Suprapubic skin (tissue), 4 donors: ENCODE data around the gene AP4B1. TPM values are rescaled to one million over a fixed set of nuclear protein-coding genes. Genes with fewer than 3 reads are reported as not detected.

Source experiments
- DNase-seq, 2 donors: peaks; one replicate each; pipeline ENCODE4 v3.0.0-alpha.2; 2019; ENCODE audit warnings: low spot score in 2 of 2
- H3K27ac ChIP-seq: fragments of 200-600 bp; sonication (generic); one replicate; pipeline ENCODE4 v1.5.1; 2019
- H3K27me3 ChIP-seq: fragments of 200-600 bp; sonication (generic); one replicate; pipeline ENCODE4 v1.5.1; 2019
- H3K36me3 ChIP-seq: fragments of 200-600 bp; sonication (generic); one replicate; pipeline ENCODE4 v1.5.1; 2019
- H3K4me1 ChIP-seq: fragments of 200-600 bp; sonication (generic); one replicate; pipeline ENCODE4 v1.5.1; 2019
- H3K4me3 ChIP-seq: fragments of 200-600 bp; sonication (generic); one replicate; pipeline ENCODE4 v1.5.1; 2019; ENCODE audit warnings: mild to moderate bottlenecking
- H3K9me3 ChIP-seq: fragments of 200-600 bp; sonication (generic); one replicate; pipeline ENCODE4 v1.5.1; 2019
- EP300 ChIP-seq: sonication (generic); formaldehyde crosslinking; IDR thresholded peaks from one replicate; pipeline ENCODE4 v1.6.1; 2017; ENCODE audit warnings: antibody characterized with exemption
- POLR2A ChIP-seq, 2 donors: fragments of 450-650 bp; IDR thresholded peaks; one replicate each; pipeline ENCODE4 v1.6.1; 2017; ENCODE audit warnings: antibody characterized with exemption in 2 of 2, mild to moderate bottlenecking in 2 of 2, moderate library complexity in 2 of 2
- POLR2AphosphoS5 ChIP-seq, 3 donors: sonication (generic); formaldehyde crosslinking; IDR thresholded peaks; one replicate each; pipeline ENCODE4 v1.6.1; 2017; ENCODE audit warnings: antibody characterized with exemption in 3 of 3
- WGBS: methylation state at CpG from one replicate; pipeline ENCODE4 v1.1.5; 2018; 5-methylcytosine and 5-hydroxymethylcytosine counted together
- total RNA-seq, 4 donors: library from RNA; depleted of rRNA; stranded (reverse); fragments of >200 nt; gene quantifications; one replicate each; pipeline ENCODE4 v1.1.0, GENCODE V29; 2016
- TF ChIP-seq, protein P1 (sequence below), 2 donors: fragments of 200-600 bp in 1 of 2; fragments of 450-650 bp in 1 of 2; sonication (generic) in 1 of 2; IDR thresholded peaks; one replicate each; pipeline ENCODE4 v1.5.1; 2016 to 2019; ENCODE audit warnings: antibody characterized with exemption in 2 of 2, mild to moderate bottlenecking in 1 of 2, moderate library complexity in 1 of 2

AP4B1 gene
- total RNA-seq, 4 donors from 2014 or later, result 10.9 to 34.0 (median 12.2) TPM

GRCh38 chr1:113935970-113936369 is 31.4 kb upstream of the AP4B1 start:
- Histone ChIP-seq H3K9me3 (no peaks in the 10 kb centered on the region), H3K27me3 (no peaks in the 10 kb centered on the region), H3K36me3 (peaks cover 8% of the 10 kb centered on the region), H3K27ac (no peak overlapping the region), H3K4me1 (peaks cover 59% of the 10 kb centered on the region), H3K4me3 (no peak overlapping the region)
- DNase-seq, result no peak
- TF ChIP-seq POLR2AphosphoS5 (IDR thresholded peaks at IDR 0.05) (no peak), POLR2A (IDR thresholded peaks at IDR 0.05) (no peak), EP300 (no peak)
- TF ChIP-seq, protein P1, sequence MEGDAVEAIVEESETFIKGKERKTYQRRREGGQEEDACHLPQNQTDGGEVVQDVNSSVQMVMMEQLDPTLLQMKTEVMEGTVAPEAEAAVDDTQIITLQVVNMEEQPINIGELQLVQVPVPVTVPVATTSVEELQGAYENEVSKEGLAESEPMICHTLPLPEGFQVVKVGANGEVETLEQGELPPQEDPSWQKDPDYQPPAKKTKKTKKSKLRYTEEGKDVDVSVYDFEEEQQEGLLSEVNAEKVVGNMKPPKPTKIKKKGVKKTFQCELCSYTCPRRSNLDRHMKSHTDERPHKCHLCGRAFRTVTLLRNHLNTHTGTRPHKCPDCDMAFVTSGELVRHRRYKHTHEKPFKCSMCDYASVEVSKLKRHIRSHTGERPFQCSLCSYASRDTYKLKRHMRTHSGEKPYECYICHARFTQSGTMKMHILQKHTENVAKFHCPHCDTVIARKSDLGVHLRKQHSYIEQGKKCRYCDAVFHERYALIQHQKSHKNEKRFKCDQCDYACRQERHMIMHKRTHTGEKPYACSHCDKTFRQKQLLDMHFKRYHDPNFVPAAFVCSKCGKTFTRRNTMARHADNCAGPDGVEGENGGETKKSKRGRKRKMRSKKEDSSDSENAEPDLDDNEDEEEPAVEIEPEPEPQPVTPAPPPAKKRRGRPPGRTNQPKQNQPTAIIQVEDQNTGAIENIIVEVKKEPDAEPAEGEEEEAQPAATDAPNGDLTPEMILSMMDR (IDR thresholded peaks at IDR 0.05), result no peak
- 81% methylated on average over 1 of the region's 1 CpG for WGBS

- peaks cover 66% of the 10 kb centered on the region for H3K4me1 ChIP-seq
- 94% methylated on average over 1 of the region's 1 CpG for WGBS
- H3K4me3 ChIP-seq, result no peak overlapping the region
- H3K27ac ChIP-seq, result no peak overlapping the region
- TF ChIP-seq POLR2A (IDR thresholded peaks at IDR 0.05) (no peak), POLR2AphosphoS5 (IDR thresholded peaks at IDR 0.05) (no peak), EP300 (no peak)
- TF ChIP-seq, protein P1 (IDR thresholded peaks at IDR 0.05), result no peak
- H3K9me3 ChIP-seq, result no peaks in the 10 kb centered on the region
- no peaks in the 10 kb centered on the region for H3K27me3 ChIP-seq
- H3K36me3 ChIP-seq, result no peaks in the 10 kb centered on the region
- DNase-seq, result no peak
Observed at GRCh38 chr1:113935176-113935575, 30.6 kb upstream of the AP4B1 start.

DNA sequence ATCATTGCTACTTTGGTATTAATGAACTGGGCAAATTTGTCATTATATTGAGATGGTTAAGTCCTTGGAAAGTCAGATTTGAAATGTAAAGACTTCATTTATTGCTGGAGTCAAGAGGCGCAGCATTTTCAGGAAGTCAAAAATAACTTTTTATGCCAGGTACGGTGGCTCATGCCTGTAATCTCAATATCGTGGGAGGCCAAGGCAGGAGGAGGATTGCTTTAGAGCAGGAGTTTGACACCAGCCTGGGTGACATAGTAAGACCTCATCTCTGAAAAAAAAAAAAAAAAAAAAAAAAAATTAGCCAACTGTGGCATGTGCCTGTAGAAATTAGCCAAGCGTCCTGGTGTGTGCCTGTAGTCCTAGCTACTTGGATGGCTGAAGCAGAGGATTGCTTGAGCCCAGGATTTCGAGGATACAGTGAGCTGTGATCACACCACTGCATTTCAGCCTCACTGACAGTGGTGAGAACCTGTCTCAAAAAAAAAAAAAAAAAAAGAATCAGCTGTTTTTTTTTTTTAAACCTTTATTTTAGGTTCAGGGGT is 30.0 kb upstream of the AP4B1 start:
- TF ChIP-seq POLR2A (IDR thresholded peaks at IDR 0.05) (no peak), POLR2AphosphoS5 (IDR thresholded peaks at IDR 0.05) (no peak), EP300 (no peak)
- TF ChIP-seq, protein P1 (IDR thresholded peaks at IDR 0.05), result no peak
- no peaks in the 10 kb centered on the region for H3K9me3 ChIP-seq
- H3K4me3 ChIP-seq, result no peak overlapping the region
- H3K4me1 ChIP-seq, result peaks cover 63% of the 10 kb centered on the region
- 79% methylated on average over 5 of the region's 5 CpGs for WGBS
- H3K27ac ChIP-seq, result no peak overlapping the region
- H3K36me3 ChIP-seq, result no peaks in the 10 kb centered on the region
- DNase-seq, result no peak
- H3K27me3 ChIP-seq, result no peaks in the 10 kb centered on the region

GRCh38 chr1:113934006-113934405 is 29.4 kb upstream of the AP4B1 start:
- no peaks in the 10 kb centered on the region for H3K36me3 ChIP-seq
- no peaks in the 10 kb centered on the region for H3K27me3 ChIP-seq
- no peak for TF ChIP-seq EP300
- TF ChIP-seq POLR2A (IDR thresholded peaks at IDR 0.05), result no peak
- no peak for TF ChIP-seq POLR2AphosphoS5 (IDR thresholded peaks at IDR 0.05)
- TF ChIP-seq, protein P1 (IDR thresholded peaks at IDR 0.05), result no peak
- H3K4me3 ChIP-seq, result no peak overlapping the region
- no peaks in the 10 kb centered on the region for H3K9me3 ChIP-seq
- H3K27ac ChIP-seq, result no peak overlapping the region
- DNase-seq, result no peak
- peaks cover 57% of the 10 kb centered on the region for H3K4me1 ChIP-seq

- H3K27me3 ChIP-seq, result no peaks in the 10 kb centered on the region
- peak overlapping the region; percentile 96 for H3K4me3 ChIP-seq
- TF ChIP-seq POLR2A (IDR thresholded peaks at IDR 0.05), result no peak
- TF ChIP-seq POLR2AphosphoS5 (IDR thresholded peaks at IDR 0.05), result no peak
- TF ChIP-seq, protein P1 (IDR thresholded peaks at IDR 0.05), result no peak
- H3K9me3 ChIP-seq, result no peaks in the 10 kb centered on the region
- WGBS, result 21% methylated on average over 3 of the region's 3 CpGs
- H3K27ac ChIP-seq, result peak overlapping the region; percentile 10
- peaks cover 53% of the 10 kb centered on the region for H3K4me1 ChIP-seq
- H3K36me3 ChIP-seq, result no peaks in the 10 kb centered on the region
- no peak for DNase-seq
Observed at GRCh38 chr1:113931451-113931851, 26.9 kb upstream of the AP4B1 start.
